ENCODE data around the gene XAGE1B.
"Not testable (repeated sequence)": the region's sequence is repeated elsewhere in the genome, so short reads cannot be mapped to it uniquely, and the experiment has no call there.

Gene XAGE1B

GRCh38 chrX:52516987-52517325, at the start of gene XAGE1B:
XAGE1B (minus strand) TSS chrX:52517063; CDS start chrX:52515527, 1,536 bp downstream.
- not testable (repeated sequence) for DNase-seq (ENCODE audit: low read depth, low spot score)

GRCh38 chrX:52563105-52563504, 46.2 kb upstream of the XAGE1B start:
- no peak for DNase-seq (ENCODE audit: low read depth, low spot score)

- DNase-seq (ENCODE audit: low read depth, low spot score), result no peak
Measured at GRCh38 chrX:52558140-52558539, 41.3 kb upstream of the XAGE1B start.

- no peak for DNase-seq (ENCODE audit: low read depth, low spot score)
Measured at GRCh38 chrX:52556741-52557140, 39.9 kb upstream of the XAGE1B start.

- no peak for DNase-seq (ENCODE audit: low read depth, low spot score)
Measured at GRCh38 chrX:52553995-52554642, 37.3 kb upstream of the XAGE1B start.

GRCh38 chrX:52548769-52549168, 31.9 kb upstream of the XAGE1B start:
- DNase-seq (ENCODE audit: low read depth, low spot score), result not testable (repeated sequence)

GRCh38 chrX:52544147-52544840, 27.4 kb upstream of the XAGE1B start:
- DNase-seq (ENCODE audit: low read depth, low spot score), result no peak

GRCh38 chrX:52542311-52542710, 25.4 kb upstream of the XAGE1B start:
- no peak for DNase-seq (ENCODE audit: low read depth, low spot score)

GRCh38 chrX:52541051-52541450, 24.2 kb upstream of the XAGE1B start:
- DNase-seq (ENCODE audit: low read depth, low spot score), result not testable (repeated sequence)

- not testable (repeated sequence) for DNase-seq (ENCODE audit: low read depth, low spot score)
Measured at GRCh38 chrX:52516110-52516986, 515 bp downstream of the XAGE1B start.

- not testable (repeated sequence) for DNase-seq (ENCODE audit: low read depth, low spot score)
Measured at GRCh38 chrX:52511126-52511525, 5.7 kb downstream of the XAGE1B start.

GRCh38 chrX:52509916-52510315, 6.9 kb downstream of the XAGE1B start:
- DNase-seq (ENCODE audit: low read depth, low spot score), result no peak

- no peak for DNase-seq (ENCODE audit: low read depth, low spot score)
Measured at GRCh38 chrX:52507331-52507730, 9.5 kb downstream of the XAGE1B start.

GRCh38 chrX:52504551-52504950, 12.3 kb downstream of the XAGE1B start:
- DNase-seq (ENCODE audit: low read depth, low spot score), result no peak

- DNase-seq (ENCODE audit: low read depth, low spot score), result not testable (repeated sequence)
Measured at GRCh38 chrX:52501362-52501761, 15.5 kb downstream of the XAGE1B start.

- not testable (repeated sequence) for DNase-seq (ENCODE audit: low read depth, low spot score)
Measured at GRCh38 chrX:52496419-52496772, 20.5 kb downstream of the XAGE1B start.

- DNase-seq (ENCODE audit: low read depth, low spot score), result not testable (repeated sequence)
Measured at GRCh38 chrX:52495545-52496418, 21.1 kb downstream of the XAGE1B start, which contains the start of gene XAGE1A. XAGE1A (plus strand) TSS chrX:52495808; CDS start chrX:52497362, 1,554 bp downstream.

GRCh38 chrX:52471301-52471700, 45.6 kb downstream of the XAGE1B start:
- not testable (repeated sequence) for DNase-seq (ENCODE audit: low read depth, low spot score)
